PC-3 (cell line): ENCODE results near the gene ASB16. TPM values are rescaled to one million over a fixed set of nuclear protein-coding genes. Genes with fewer than 3 reads are reported as not detected.

Experiments used
- ATAC-seq: fragments of 200-7000 bp; cut with Tn5 transposase; 2 replicates; pipeline ENCODE4 v1.9.1; 2020; ENCODE audit warnings: mild to moderate bottlenecking, moderate library complexity
- BruUV-seq: library from RNA; stranded (reverse); fragments of 400-500 nt; replicated peaks from 2 replicates; lab custom pipeline; 2021; lab: Mats Ljungman, UMichigan
- CTCF ChIA-PET: fragments of 300-600 bp; sonication (Branson Sonifier 250); formaldehyde crosslinking; loops from one replicate; lab custom pipeline; 2022; ENCODE audit warnings: antibody characterized with exemption; lab: Charles Lee
- POLR2A ChIA-PET: fragments of 300-600 bp; sonication (Branson Sonifier 250); formaldehyde crosslinking; loops from one replicate; lab custom pipeline; 2022; ENCODE audit warnings: antibody characterized with exemption; ENCODE audit not compliant: unreplicated experiment; lab: Charles Lee
- DNase-seq: peaks from one replicate; pipeline ENCODE4 v3.0.0-alpha.2; 2015
- H2AFZ ChIP-seq: fragments of 300-600 bp; sonication (generic); 2 replicates; pipeline ENCODE4 v1.6.0; 2016; ENCODE audit warnings: antibody characterized with exemption, low read length
- H3F3A ChIP-seq: fragments of 300-600 bp; sonication (generic); one replicate; pipeline ENCODE4 v1.6.0; 2017; ENCODE audit warnings: antibody characterized with exemption, low read length, control low read depth, mild to moderate bottlenecking; ENCODE audit not compliant: unreplicated experiment
- H3K27ac ChIP-seq: fragments of 300-600 bp; sonication (generic); 2 replicates; pipeline ENCODE4 v1.5.1; 2016; ENCODE audit warnings: mild to moderate bottlenecking, low read length
- H3K27me3 ChIP-seq: fragments of 300-600 bp; sonication (generic); 2 replicates; pipeline ENCODE4 v1.6.1; 2016; ENCODE audit warnings: low read length, mixed read lengths
- H3K36me3 ChIP-seq: fragments of 300-600 bp; sonication (generic); 2 replicates; pipeline ENCODE4 v1.6.1; 2016; ENCODE audit warnings: low read depth, mixed run types, low read length, mixed read lengths
- H3K4me1 ChIP-seq: fragments of 300-600 bp; sonication (generic); 2 replicates; pipeline ENCODE4 v1.5.1; 2016; ENCODE audit warnings: low read length; ENCODE audit not compliant: insufficient read depth
- H3K4me2 ChIP-seq: fragments of 300-600 bp; sonication (generic); 2 replicates; pipeline ENCODE4 v1.6.0; 2016; ENCODE audit warnings: low read length
- H3K4me3 ChIP-seq: fragments of 300-600 bp; sonication (generic); 2 replicates; pipeline ENCODE4 v1.5.1; 2016; ENCODE audit warnings: mild to moderate bottlenecking, low read length, mixed read lengths
- H3K79me2 ChIP-seq: fragments of 300-600 bp; sonication (generic); 2 replicates; pipeline ENCODE4 v1.6.1; 2017; ENCODE audit warnings: low read length, mixed read lengths
- H3K9ac ChIP-seq: fragments of 300-600 bp; sonication (generic); 2 replicates; pipeline ENCODE4 v1.6.0; 2016; ENCODE audit warnings: mild to moderate bottlenecking, low read length
- H3K9me2 ChIP-seq: fragments of 300-600 bp; sonication (generic); replicated peaks from 2 replicates; pipeline ENCODE4 v1.6.1; 2016; ENCODE audit warnings: mixed run types, low read length, mixed read lengths
- H3K9me3 ChIP-seq: fragments of 300-600 bp; sonication (generic); 2 replicates; pipeline ENCODE4 v1.6.1; 2016; ENCODE audit warnings: low read length, mixed read lengths
- H4K20me1 ChIP-seq: fragments of 300-600 bp; sonication (generic); 2 replicates; pipeline ENCODE4 v1.6.1; 2016; ENCODE audit warnings: low read length, mixed read lengths
- EZH2 ChIP-seq: fragments of 300-600 bp; sonication (generic); IDR thresholded peaks from one replicate; pipeline ENCODE4 v1.6.1; 2017; ENCODE audit warnings: antibody characterized with exemption, mild to moderate bottlenecking, low read length; ENCODE audit not compliant: unreplicated experiment
- EZH2phosphoT487 ChIP-seq: fragments of 300-600 bp; sonication (generic); IDR thresholded peaks from 2 replicates; pipeline ENCODE4 v1.6.1; 2018; ENCODE audit warnings: mild to moderate bottlenecking, antibody characterized with exemption, low read length, borderline replicate concordance
- intact Hi-C: fragments of 100-400 bp; cut with micrococcal nuclease; formaldehyde crosslinking; loops from 2 replicates; pipeline ENCODE4 v1.9.0; 2023
- total RNA-seq: library from RNA; depleted of rRNA; stranded (reverse); fragments of >200 nt; gene quantifications from 2 replicates; pipeline ENCODE4 v1.2.3, GENCODE V29; 2014
- TF ChIP-seq, protein P1 (sequence below): fragments of 300-600 bp; sonication (generic); conservative IDR thresholded peaks from 2 replicates; pipeline ENCODE4 v1.5.1; 2017; ENCODE audit warnings: antibody characterized with exemption, low read depth, mild to moderate bottlenecking, low read length

Gene ASB16
- total RNA-seq, 1 experiment from 2014 or later: 0.51 TPM

DNA sequence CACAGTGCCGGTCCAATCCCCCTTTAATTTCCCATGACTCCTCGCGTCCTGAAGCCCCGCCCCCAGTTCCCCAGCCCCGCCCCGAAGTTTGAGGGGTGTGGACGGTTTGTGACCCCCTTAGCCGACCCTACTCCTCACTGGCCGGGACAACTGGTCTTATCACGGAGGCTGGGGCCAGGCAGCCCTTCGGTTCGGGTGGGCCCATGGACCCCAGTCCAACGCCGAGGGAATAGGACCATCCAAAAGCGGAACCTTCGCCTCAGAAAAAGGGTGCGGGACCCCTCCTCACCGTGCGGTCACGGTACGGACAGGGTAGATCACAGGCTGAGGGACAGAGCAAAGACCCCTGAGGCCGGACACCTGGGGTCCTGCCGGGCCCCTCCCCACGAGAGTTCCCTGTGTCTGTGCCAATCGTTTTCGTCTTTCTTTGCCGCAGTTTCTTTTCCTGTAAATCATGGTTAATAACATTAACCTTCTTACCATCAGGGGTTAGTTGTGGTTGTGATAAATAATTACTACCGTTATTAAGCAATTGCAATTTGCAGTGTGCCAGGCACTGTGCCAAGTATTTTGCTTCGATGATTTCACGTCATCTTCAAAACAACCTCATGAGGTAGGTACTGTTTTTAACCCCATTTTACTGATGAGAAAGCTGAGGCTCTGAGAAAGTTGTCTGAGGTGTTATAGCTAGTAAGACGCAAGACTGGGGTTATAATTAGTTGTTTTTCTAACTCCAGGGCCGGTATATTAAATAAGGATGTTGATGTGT, 16.8 kb downstream of the ASB16 start:
- ATAC-seq: peak; percentile 56
- Histone ChIP-seq H3K9me3 (no peaks in the 10 kb centered on the region), H3K4me2 (peak overlapping the region; percentile 84), H3K27me3 (no peaks in the 10 kb centered on the region), H3F3A (no peaks in the 10 kb centered on the region), H4K20me1 (no peaks in the 10 kb centered on the region), H3K4me1 (peaks cover 18% of the 10 kb centered on the region), H3K9me2 (no peaks in the 10 kb centered on the region), H2AFZ (peak overlapping the region; percentile 87), H3K4me3 (peak overlapping the region; percentile 94), H3K79me2 (peaks cover 63% of the 10 kb centered on the region), H3K27ac (peak overlapping the region; percentile 83), H3K9ac (peak overlapping the region; percentile 95), H3K36me3 (peaks cover 7% of the 10 kb centered on the region; the same call in 1 of the 2 replicates)
- intact Hi-C loops: loop anchor here (10.0 kb wide), 1 partner anchor 113 kb away; the partner anchor contains the start of gene G6PC3
- TF ChIP-seq EZH2: no peak
- TF ChIP-seq EZH2phosphoT487: no peak
- TF ChIP-seq, protein P1, sequence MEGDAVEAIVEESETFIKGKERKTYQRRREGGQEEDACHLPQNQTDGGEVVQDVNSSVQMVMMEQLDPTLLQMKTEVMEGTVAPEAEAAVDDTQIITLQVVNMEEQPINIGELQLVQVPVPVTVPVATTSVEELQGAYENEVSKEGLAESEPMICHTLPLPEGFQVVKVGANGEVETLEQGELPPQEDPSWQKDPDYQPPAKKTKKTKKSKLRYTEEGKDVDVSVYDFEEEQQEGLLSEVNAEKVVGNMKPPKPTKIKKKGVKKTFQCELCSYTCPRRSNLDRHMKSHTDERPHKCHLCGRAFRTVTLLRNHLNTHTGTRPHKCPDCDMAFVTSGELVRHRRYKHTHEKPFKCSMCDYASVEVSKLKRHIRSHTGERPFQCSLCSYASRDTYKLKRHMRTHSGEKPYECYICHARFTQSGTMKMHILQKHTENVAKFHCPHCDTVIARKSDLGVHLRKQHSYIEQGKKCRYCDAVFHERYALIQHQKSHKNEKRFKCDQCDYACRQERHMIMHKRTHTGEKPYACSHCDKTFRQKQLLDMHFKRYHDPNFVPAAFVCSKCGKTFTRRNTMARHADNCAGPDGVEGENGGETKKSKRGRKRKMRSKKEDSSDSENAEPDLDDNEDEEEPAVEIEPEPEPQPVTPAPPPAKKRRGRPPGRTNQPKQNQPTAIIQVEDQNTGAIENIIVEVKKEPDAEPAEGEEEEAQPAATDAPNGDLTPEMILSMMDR: no peak
- ChIA-PET POLR2A (interaction anchor here (0.5 to 0.6 kb wide), 2 partner anchors 298 to 569 kb away, joined by 3 to 13 read pairs; no protein-coding TSS in a partner anchor), CTCF (interaction anchor here (0.6 to 0.7 kb wide), 3 partner anchors 44 to 287 kb away, joined by 3 to 4 read pairs (median 3); no protein-coding TSS in a partner anchor)
- DNase-seq: no peak
- BruUV-seq: no TSS peak

DNA sequence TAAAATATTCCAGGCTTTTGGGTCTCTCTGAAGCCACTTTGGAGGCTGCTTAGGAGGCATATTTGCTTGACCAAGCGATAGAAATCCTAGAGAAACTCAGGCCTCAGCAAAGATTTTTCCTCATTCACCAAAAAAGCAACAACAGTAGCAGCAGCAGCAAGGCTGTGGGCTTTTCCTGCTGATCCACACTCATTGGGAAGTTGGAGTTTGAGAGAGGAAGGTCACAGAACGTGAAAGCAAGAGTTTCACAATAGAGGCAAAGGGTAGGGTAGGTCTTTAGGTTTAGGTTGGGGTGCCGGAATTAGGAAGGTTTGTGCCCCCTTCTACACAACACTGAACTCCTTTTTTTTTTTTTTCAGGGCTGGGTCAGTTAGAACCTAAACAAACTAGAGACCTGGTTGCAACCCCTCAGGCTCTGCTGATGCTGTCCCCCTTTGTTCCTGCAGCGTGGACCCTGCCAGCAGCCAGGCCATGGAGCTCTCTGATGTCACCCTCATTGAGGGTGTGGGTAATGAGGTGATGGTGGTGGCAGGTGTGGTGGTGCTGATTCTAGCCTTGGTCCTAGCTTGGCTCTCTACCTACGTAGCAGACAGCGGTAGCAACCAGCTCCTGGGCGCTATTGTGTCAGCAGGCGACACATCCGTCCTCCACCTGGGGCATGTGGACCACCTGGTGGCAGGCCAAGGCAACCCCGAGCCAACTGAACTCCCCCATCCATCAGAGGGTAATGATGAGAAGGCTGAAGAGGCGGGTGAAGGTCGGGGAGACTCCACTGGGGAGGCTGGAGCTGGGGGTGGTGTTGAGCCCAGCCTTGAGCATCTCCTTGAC, 18.3 kb downstream of the ASB16 start:
- TF ChIP-seq, protein P1: no peak
- no peak for TF ChIP-seq EZH2phosphoT487
- TF ChIP-seq EZH2: no peak
- Histone ChIP-seq H3K9me3 (no peaks in the 10 kb centered on the region), H2AFZ (no peak overlapping the region), H4K20me1 (no peaks in the 10 kb centered on the region), H3K9me2 (no peaks in the 10 kb centered on the region), H3K27me3 (no peaks in the 10 kb centered on the region), H3K9ac (peak overlapping the region; percentile 95; the same call in 1 of the 2 replicates), H3F3A (no peaks in the 10 kb centered on the region), H3K79me2 (peaks cover 48% of the 10 kb centered on the region), H3K4me2 (peak overlapping the region; percentile 84), H3K27ac (no peak overlapping the region), H3K4me1 (peaks cover 18% of the 10 kb centered on the region), H3K4me3 (peak overlapping the region; percentile 94; the same call in 1 of the 2 replicates), H3K36me3 (no peaks in the 10 kb centered on the region; the same call in 1 of the 2 replicates)
- intact Hi-C loops: loop anchor here (10.0 kb wide), 1 partner anchor 114 kb away; the partner anchor contains the start of gene G6PC3
- ATAC-seq: no peak
- POLR2A ChIA-PET: interaction anchor here (0.5 kb wide), 1 partner anchor 29 kb away, joined by 15 read pairs; no protein-coding TSS in a partner anchor
- CTCF ChIA-PET: interaction anchor here (0.5 kb wide), 1 partner anchor 19 kb away, joined by 6 read pairs; no protein-coding TSS in a partner anchor
- DNase-seq: no peak
- no TSS peak for BruUV-seq
